Measurements from ENCODE around the gene TUBAL3. TPM values are rescaled to one million over a fixed set of nuclear protein-coding genes. Genes with fewer than 3 reads are reported as not detected.

The TUBAL3 gene
- total RNA-seq, 1 experiment from 2014 or later = 0.52 TPM

GRCh38 chr10:5361966-5362365 is 42.7 kb downstream of the TUBAL3 start:
- no peak overlapping the region for H3K27ac ChIP-seq
- no peaks in the 10 kb centered on the region for H4K20me1 ChIP-seq (ENCODE audit: insufficient read depth)
- BruUV-seq (replicated peaks) = no TSS peak
- no peaks in the 10 kb centered on the region for H3K9me3 ChIP-seq (ENCODE audit: insufficient read depth, low read depth)
- no peak overlapping the region for H3K4me3 ChIP-seq
- H3K79me2 ChIP-seq (ENCODE audit: low read depth) = no peaks in the 10 kb centered on the region
- CTCF ChIA-PET = no interaction called here
- H3F3A ChIP-seq (ENCODE audit: insufficient read depth, low read depth) = no peaks in the 10 kb centered on the region
- DNase-seq = no peak
- no peak overlapping the region for H3K4me2 ChIP-seq
- H3K4me1 ChIP-seq (replicated peaks; ENCODE audit: insufficient read depth) = no peaks in the 10 kb centered on the region
- no peak for TF ChIP-seq CTCF (conservative IDR thresholded peaks at IDR 0.05)
- TF ChIP-seq EZH2 (IDR thresholded peaks at IDR 0.05; ENCODE audit: low read depth) = no peak
- no peaks in the 10 kb centered on the region for H3K9me2 ChIP-seq (ENCODE audit: insufficient read depth)
- POLR2A ChIA-PET (ENCODE audit: unreplicated experiment) = no interaction called here
- no peaks in the 10 kb centered on the region for H3K27me3 ChIP-seq (ENCODE audit: insufficient read depth, low read depth)
- H3K36me3 ChIP-seq (ENCODE audit: low read depth) = no peaks in the 10 kb centered on the region
- intact Hi-C loops (cut with micrococcal nuclease; ENCODE audit: unreplicated experiment) = no loop called here
- H2AFZ ChIP-seq = no peak overlapping the region

- Histone ChIP-seq H3K27ac (no peak overlapping the region), H3F3A (ENCODE audit: insufficient read depth, low read depth) (no peaks in the 10 kb centered on the region), H3K79me2 (ENCODE audit: low read depth) (no peaks in the 10 kb centered on the region), H3K27me3 (ENCODE audit: insufficient read depth, low read depth) (no peaks in the 10 kb centered on the region), H3K4me3 (no peak overlapping the region), H4K20me1 (ENCODE audit: insufficient read depth) (no peaks in the 10 kb centered on the region), H2AFZ (no peak overlapping the region), H3K4me2 (no peak overlapping the region), H3K4me1 (replicated peaks; ENCODE audit: insufficient read depth) (no peaks in the 10 kb centered on the region), H3K36me3 (ENCODE audit: low read depth) (no peaks in the 10 kb centered on the region), H3K9me2 (ENCODE audit: insufficient read depth) (no peaks in the 10 kb centered on the region), H3K9me3 (ENCODE audit: insufficient read depth, low read depth) (no peaks in the 10 kb centered on the region)
- no peak for DNase-seq
- POLR2A ChIA-PET (ENCODE audit: unreplicated experiment) = no interaction called here
- BruUV-seq (replicated peaks) = no TSS peak
- intact Hi-C loops (cut with micrococcal nuclease; ENCODE audit: unreplicated experiment) = no loop called here
- TF ChIP-seq CTCF (conservative IDR thresholded peaks at IDR 0.05) = no peak
- TF ChIP-seq EZH2 (IDR thresholded peaks at IDR 0.05; ENCODE audit: low read depth) = no peak
- CTCF ChIA-PET = no interaction called here
Measured at GRCh38 chr10:5360318-5360915, 44.2 kb downstream of the TUBAL3 start.

GRCh38 chr10:5356302-5356763 is 48.3 kb downstream of the TUBAL3 start:
- H3K4me3 ChIP-seq = no peak overlapping the region
- no peak for DNase-seq
- H3K27ac ChIP-seq = no peak overlapping the region
- no peaks in the 10 kb centered on the region for H3K79me2 ChIP-seq (ENCODE audit: low read depth)
- no peaks in the 10 kb centered on the region for H4K20me1 ChIP-seq (ENCODE audit: insufficient read depth)
- no peak for TF ChIP-seq EZH2 (IDR thresholded peaks at IDR 0.05; ENCODE audit: low read depth)
- TF ChIP-seq CTCF (conservative IDR thresholded peaks at IDR 0.05) = no peak
- intact Hi-C loops (cut with micrococcal nuclease; ENCODE audit: unreplicated experiment) = no loop called here
- ChIA-PET POLR2A (ENCODE audit: unreplicated experiment) (no interaction called here), CTCF (no interaction called here)
- H2AFZ ChIP-seq = no peak overlapping the region
- BruUV-seq (replicated peaks) = no TSS peak
- no peaks in the 10 kb centered on the region for H3K9me3 ChIP-seq (ENCODE audit: insufficient read depth, low read depth)
- no peaks in the 10 kb centered on the region for H3K4me1 ChIP-seq (replicated peaks; ENCODE audit: insufficient read depth)
- no peaks in the 10 kb centered on the region for H3K9me2 ChIP-seq (ENCODE audit: insufficient read depth)
- H3F3A ChIP-seq (ENCODE audit: insufficient read depth, low read depth) = no peaks in the 10 kb centered on the region
- H3K4me2 ChIP-seq = no peak overlapping the region
- no peaks in the 10 kb centered on the region for H3K36me3 ChIP-seq (ENCODE audit: low read depth)
- H3K27me3 ChIP-seq (ENCODE audit: insufficient read depth, low read depth) = no peaks in the 10 kb centered on the region
